OCI-LY1 (cell line): ENCODE data around the gene CSNK2A2.

Experiments
- H2AFZ ChIP-seq: fragments of 200-600 bp; sonication (generic), shearing (Covaris generic); 2 replicates; pipeline ENCODE4 v1.6.0; 2014; ENCODE audit warnings: antibody characterized with exemption, mild to moderate bottlenecking, low read length
- H3F3A ChIP-seq: fragments of 200-600 bp; sonication (generic), shearing (Covaris generic); 2 replicates; pipeline ENCODE4 v1.6.0; 2014; ENCODE audit warnings: mild to moderate bottlenecking, antibody characterized with exemption, low read length, moderate library complexity; ENCODE audit not compliant: insufficient read depth
- H3K27ac ChIP-seq: fragments of 200-600 bp; sonication (generic); 2 replicates; pipeline ENCODE4 v1.5.1; 2014; ENCODE audit warnings: low read length, mixed run types, mild to moderate bottlenecking, low read depth; ENCODE audit not compliant: poor library complexity, severe bottlenecking
- H3K27me3 ChIP-seq: fragments of 200-600 bp; sonication (generic); 2 replicates; pipeline ENCODE4 v1.6.0; 2014; ENCODE audit warnings: antibody characterized with exemption, mild to moderate bottlenecking, low read length, moderate library complexity; ENCODE audit not compliant: insufficient read depth
- H3K36me3 ChIP-seq: fragments of 200-600 bp; sonication (generic); 2 replicates; pipeline ENCODE4 v1.6.1; 2014; ENCODE audit warnings: mild to moderate bottlenecking, antibody characterized with exemption, low read length, moderate library complexity, mixed read lengths; ENCODE audit not compliant: insufficient read depth
- H3K4me1 ChIP-seq: fragments of 200-600 bp; sonication (generic); 2 replicates; pipeline ENCODE4 v1.5.1; 2014; ENCODE audit warnings: mild to moderate bottlenecking, low read length, moderate library complexity; ENCODE audit not compliant: insufficient read depth, severe bottlenecking
- H3K4me2 ChIP-seq: fragments of 200-600 bp; sonication (generic), shearing (Covaris generic); 2 replicates; pipeline ENCODE4 v1.6.1; 2014; ENCODE audit warnings: low read length
- H3K4me3 ChIP-seq: fragments of 200-600 bp; sonication (generic); 2 replicates; pipeline ENCODE4 v1.5.1; 2014; ENCODE audit warnings: low read length, low read depth, mild to moderate bottlenecking, mixed read lengths; ENCODE audit not compliant: poor library complexity, severe bottlenecking
- H3K79me2 ChIP-seq: fragments of 200-600 bp; shearing (Covaris generic); 2 replicates; pipeline ENCODE4 v1.6.1; 2016; ENCODE audit warnings: mixed run types, low read length, mixed read lengths; ENCODE audit not compliant: insufficient read depth
- H3K9ac ChIP-seq: fragments of 200-600 bp; sonication (generic), shearing (Covaris generic); 2 replicates; pipeline ENCODE4 v1.6.1; 2014; ENCODE audit warnings: mild to moderate bottlenecking, low read length, mixed read lengths
- H3K9me2 ChIP-seq: fragments of 200-600 bp; sonication (generic), shearing (Covaris generic); 2 replicates; pipeline ENCODE4 v1.6.1; 2014; ENCODE audit warnings: low read depth, mild to moderate bottlenecking, low read length, mixed read lengths
- H3K9me3 ChIP-seq: fragments of 200-600 bp; shearing (Covaris generic); 2 replicates; pipeline ENCODE4 v1.6.1; 2014; ENCODE audit warnings: low read length, mixed read lengths
- H4K20me1 ChIP-seq: fragments of 200-600 bp; sonication (generic), shearing (Covaris generic); 2 replicates; pipeline ENCODE4 v1.6.0; 2016; ENCODE audit warnings: mild to moderate bottlenecking, low read length; ENCODE audit not compliant: insufficient read depth
- EZH2 ChIP-seq: fragments of 200-600 bp; sonication (generic), shearing (Covaris generic); IDR thresholded peaks from 2 replicates; pipeline ENCODE4 v1.8.0; 2017; ENCODE audit warnings: borderline replicate concordance, mixed run types, mild to moderate bottlenecking, antibody characterized with exemption, low read length, moderate library complexity, mixed read lengths
- TF ChIP-seq, protein P1 (sequence below): fragments of 200-600 bp; sonication (generic), shearing (Covaris generic); IDR thresholded peaks from 2 replicates; pipeline ENCODE4 v1.5.1; 2017; ENCODE audit warnings: mild to moderate bottlenecking, antibody characterized with exemption, low read length, moderate library complexity, mixed read lengths

Gene CSNK2A2

DNA sequence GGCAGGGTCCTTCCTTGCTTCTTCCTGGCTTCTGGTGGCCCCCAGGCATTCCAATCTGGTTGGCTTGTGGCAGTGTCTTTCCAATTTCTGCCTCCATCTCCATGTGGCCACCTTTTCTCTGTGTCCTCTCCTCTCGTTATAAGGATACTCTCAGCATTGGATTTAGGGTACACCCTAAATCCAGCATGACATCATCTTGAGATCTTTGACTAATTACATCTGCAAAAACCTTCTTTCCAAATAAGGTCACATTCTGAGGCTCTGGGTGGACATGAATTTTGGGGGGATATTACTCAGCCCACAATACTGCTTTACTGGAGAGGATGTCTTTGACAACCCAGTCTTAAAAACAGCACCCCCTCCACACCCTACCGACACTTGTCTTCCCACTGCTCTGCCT lies 49.8 kb downstream of the CSNK2A2 start:
- Histone ChIP-seq H3K4me1 (no peaks in the 10 kb centered on the region), H3K4me2 (no peak overlapping the region)

DNA sequence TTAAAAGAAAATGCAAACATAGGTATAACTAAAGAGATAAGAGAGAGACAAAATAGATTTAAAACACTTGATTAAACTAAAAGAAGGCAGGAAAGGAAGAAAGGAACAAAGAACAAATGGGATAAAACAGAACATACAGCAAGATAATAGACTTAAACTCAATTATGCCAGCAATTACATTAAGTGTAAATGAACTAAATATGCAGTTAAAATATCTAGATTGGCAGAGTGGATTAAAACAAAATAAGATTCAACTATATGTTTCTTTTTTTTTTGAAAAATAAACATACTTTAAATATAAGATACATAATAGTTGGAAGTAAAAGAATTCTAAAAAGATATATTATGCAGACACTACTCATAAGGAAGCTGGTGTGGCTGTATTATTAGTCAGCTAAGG lies 59.1 kb downstream of the CSNK2A2 start:
- Histone ChIP-seq H3K9me2 (no peaks in the 10 kb centered on the region), H3K4me1 (no peaks in the 10 kb centered on the region), H3K9me3 (peaks cover 10% of the 10 kb centered on the region; the same call in 1 of the 2 replicates), H3K4me3 (no peak overlapping the region), H3K36me3 (no peaks in the 10 kb centered on the region; the same call in 1 of the 2 replicates), H3K4me2 (no peak overlapping the region), H3F3A (no peaks in the 10 kb centered on the region), H3K79me2 (no peaks in the 10 kb centered on the region), H4K20me1 (no peaks in the 10 kb centered on the region), H3K27me3 (no peaks in the 10 kb centered on the region), H3K27ac (no peak overlapping the region), H3K9ac (no peak overlapping the region), H2AFZ (no peak overlapping the region)
- TF ChIP-seq EZH2, result no peak
- TF ChIP-seq, protein P1, sequence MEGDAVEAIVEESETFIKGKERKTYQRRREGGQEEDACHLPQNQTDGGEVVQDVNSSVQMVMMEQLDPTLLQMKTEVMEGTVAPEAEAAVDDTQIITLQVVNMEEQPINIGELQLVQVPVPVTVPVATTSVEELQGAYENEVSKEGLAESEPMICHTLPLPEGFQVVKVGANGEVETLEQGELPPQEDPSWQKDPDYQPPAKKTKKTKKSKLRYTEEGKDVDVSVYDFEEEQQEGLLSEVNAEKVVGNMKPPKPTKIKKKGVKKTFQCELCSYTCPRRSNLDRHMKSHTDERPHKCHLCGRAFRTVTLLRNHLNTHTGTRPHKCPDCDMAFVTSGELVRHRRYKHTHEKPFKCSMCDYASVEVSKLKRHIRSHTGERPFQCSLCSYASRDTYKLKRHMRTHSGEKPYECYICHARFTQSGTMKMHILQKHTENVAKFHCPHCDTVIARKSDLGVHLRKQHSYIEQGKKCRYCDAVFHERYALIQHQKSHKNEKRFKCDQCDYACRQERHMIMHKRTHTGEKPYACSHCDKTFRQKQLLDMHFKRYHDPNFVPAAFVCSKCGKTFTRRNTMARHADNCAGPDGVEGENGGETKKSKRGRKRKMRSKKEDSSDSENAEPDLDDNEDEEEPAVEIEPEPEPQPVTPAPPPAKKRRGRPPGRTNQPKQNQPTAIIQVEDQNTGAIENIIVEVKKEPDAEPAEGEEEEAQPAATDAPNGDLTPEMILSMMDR, result no peak

More for the DNA sequence above, 49.8 kb downstream of the CSNK2A2 start:
- no peaks in the 10 kb centered on the region for H3K27me3 ChIP-seq
- H3K79me2 ChIP-seq, result no peaks in the 10 kb centered on the region
- no peak overlapping the region for H3K27ac ChIP-seq
- no peaks in the 10 kb centered on the region for H3K36me3 ChIP-seq
- H3K9ac ChIP-seq, result no peak overlapping the region
- no peak overlapping the region for H3K4me3 ChIP-seq
- no peaks in the 10 kb centered on the region for H3K9me2 ChIP-seq
- H4K20me1 ChIP-seq, result no peaks in the 10 kb centered on the region
- TF ChIP-seq, protein P1, result no peak
- no peak for TF ChIP-seq EZH2
- H3F3A ChIP-seq, result no peaks in the 10 kb centered on the region
- no peaks in the 10 kb centered on the region for H3K9me3 ChIP-seq
- H2AFZ ChIP-seq, result no peak overlapping the region

DNA sequence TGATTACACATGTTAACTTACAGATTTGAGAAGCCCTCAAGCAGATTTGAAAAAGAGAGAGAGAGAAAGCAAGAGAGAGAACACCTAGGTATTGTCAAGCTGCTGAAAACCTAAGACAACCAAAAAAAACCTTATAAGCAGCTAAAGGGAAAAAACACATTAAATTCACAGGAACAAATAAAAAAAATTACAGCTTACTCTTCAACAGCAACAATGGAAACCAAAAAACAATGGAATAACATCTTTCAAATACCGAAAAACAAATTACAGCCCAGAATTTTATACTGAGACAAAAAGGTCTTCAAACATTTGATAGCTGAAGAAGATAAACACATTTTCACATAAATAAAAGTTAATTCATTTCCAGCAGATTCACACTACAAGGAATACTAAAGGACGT lies 60.3 kb downstream of the CSNK2A2 start:
- Histone ChIP-seq H3K27me3 (no peaks in the 10 kb centered on the region), H3F3A (no peaks in the 10 kb centered on the region), H3K4me2 (no peak overlapping the region), H3K36me3 (no peaks in the 10 kb centered on the region; the same call in 1 of the 2 replicates), H4K20me1 (no peaks in the 10 kb centered on the region), H3K9ac (no peak overlapping the region), H3K4me1 (no peaks in the 10 kb centered on the region), H2AFZ (no peak overlapping the region), H3K9me2 (no peaks in the 10 kb centered on the region), H3K27ac (no peak overlapping the region), H3K4me3 (no peak overlapping the region), H3K9me3 (peaks cover 10% of the 10 kb centered on the region; the same call in 1 of the 2 replicates), H3K79me2 (no peaks in the 10 kb centered on the region)
- TF ChIP-seq EZH2, result no peak
- TF ChIP-seq, protein P1, result no peak
